DOHH2 (cell line): ENCODE data around the gene GREB1.

Source experiments
- CTCF ChIP-seq: fragments of 200-600 bp; sonication (generic); IDR thresholded peaks from one replicate; pipeline ENCODE4 v1.5.1; 2014; ENCODE audit warnings: antibody characterized with exemption, mild to moderate bottlenecking, low read depth, low read length; ENCODE audit not compliant: poor library complexity, severe bottlenecking
- EZH2phosphoT487 ChIP-seq: fragments of 200-600 bp; sonication (generic); IDR thresholded peaks from 2 replicates; pipeline ENCODE4 v1.6.1; 2017; ENCODE audit warnings: borderline replicate concordance, mild to moderate bottlenecking, antibody characterized with exemption, low read length, moderate library complexity, mixed read lengths

DNA sequence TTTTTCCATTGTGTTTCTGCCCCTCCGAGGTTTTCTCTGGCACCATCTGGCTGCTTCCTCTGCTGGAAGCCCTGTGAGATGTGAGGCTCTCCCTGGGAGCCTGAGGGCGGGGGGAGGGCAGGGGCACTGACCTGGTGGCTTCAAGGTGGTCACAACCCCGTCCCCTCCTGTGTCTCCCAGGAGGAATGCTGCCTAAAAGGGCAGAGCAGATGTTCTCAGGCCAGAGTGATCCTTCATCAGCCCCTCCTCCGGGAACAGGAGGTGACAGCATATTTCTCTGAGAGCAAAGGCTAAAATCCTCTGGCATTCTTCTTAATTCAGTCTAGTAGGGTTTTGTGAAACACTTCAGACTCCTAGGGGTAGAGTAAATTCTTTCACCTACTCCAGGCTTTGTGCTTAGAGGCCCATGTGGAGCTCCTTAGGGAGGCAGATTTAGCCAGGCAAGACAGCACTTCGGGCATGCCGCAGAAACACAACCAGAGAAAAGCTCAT, 18.3 kb upstream of the GREB1 start:
- no peak for TF ChIP-seq CTCF
- no peak for TF ChIP-seq EZH2phosphoT487
